HEK293 (cell line): Measurements from ENCODE around the gene SCYL1.
A peak's percentile ranks its signal among the peaks of the same experiment; 100 is the strongest.

Source experiments
- CTCF ChIP-seq: fragments of 450-650 bp; formaldehyde crosslinking; IDR thresholded peaks from 2 replicates; pipeline ENCODE4 v1.5.1; 2016; ENCODE audit warnings: missing biosample characterization, missing genetic modification characterization
- REST ChIP-seq: fragments of 450-650 bp; formaldehyde crosslinking; IDR thresholded peaks from 2 replicates; pipeline ENCODE4 v1.5.1; 2016; ENCODE audit warnings: missing biosample characterization, missing genetic modification characterization
- SP2 ChIP-seq: fragments of 450-650 bp; formaldehyde crosslinking; IDR thresholded peaks from 2 replicates; pipeline ENCODE4 v1.5.1; 2016; ENCODE audit warnings: missing biosample characterization, missing genetic modification characterization
- ZNF121 ChIP-seq: fragments of 450-650 bp; formaldehyde crosslinking; IDR thresholded peaks from 2 replicates; pipeline ENCODE4 v1.5.1; 2016; ENCODE audit warnings: missing biosample characterization, missing genetic modification characterization
- ZNF221 ChIP-seq: fragments of 450-650 bp; formaldehyde crosslinking; IDR thresholded peaks from 2 replicates; pipeline ENCODE4 v1.5.1; 2017; ENCODE audit warnings: missing biosample characterization, missing genetic modification characterization, borderline replicate concordance
- ZNF239 ChIP-seq: fragments of 450-650 bp; formaldehyde crosslinking; IDR thresholded peaks from 2 replicates; pipeline ENCODE4 v1.5.1; 2016; ENCODE audit warnings: missing biosample characterization, missing genetic modification characterization
- ZNF274 ChIP-seq, 2 experiments: fragments of 200-500 bp in 1 of 2; fragments of 450-650 bp in 1 of 2; sonication (Bioruptor generic) in 1 of 2; formaldehyde crosslinking in 1 of 2; IDR thresholded peaks; 2 replicates each; pipeline versions ENCODE4 v1.5.1 to v1.6.1; 2014 to 2016; ENCODE audit warnings: borderline replicate concordance in 1 of 2, inconsistent platforms in 1 of 2, low read length in 1 of 2, missing biosample characterization in 1 of 2, missing genetic modification characterization in 1 of 2
- ZNF510 ChIP-seq: fragments of 450-650 bp; formaldehyde crosslinking; IDR thresholded peaks from 2 replicates; pipeline ENCODE4 v1.5.1; 2018; ENCODE audit warnings: mild to moderate bottlenecking, missing genetic modification characterization, missing biosample characterization; ENCODE audit not compliant: insufficient replicate concordance
- ZNF629 ChIP-seq: fragments of 450-650 bp; formaldehyde crosslinking; IDR thresholded peaks from 2 replicates; pipeline ENCODE4 v1.5.1; 2017; ENCODE audit warnings: missing biosample characterization, missing genetic modification characterization
- ZNF704 ChIP-seq: fragments of 450-650 bp; formaldehyde crosslinking; IDR thresholded peaks from 2 replicates; pipeline ENCODE4 v1.5.1; 2016; ENCODE audit warnings: missing biosample characterization, missing genetic modification characterization
- ZNF707 ChIP-seq: fragments of 450-650 bp; formaldehyde crosslinking; IDR thresholded peaks from 2 replicates; pipeline ENCODE4 v1.5.1; 2016; ENCODE audit warnings: missing biosample characterization, missing genetic modification characterization

GRCh38 chr11:65586676-65587075, 61.8 kb downstream of the SCYL1 start:
- TF ChIP-seq SP2 (tag by site-specific recombination), result peak; percentile 34
- no peak for TF ChIP-seq CTCF
- TF ChIP-seq REST (tag by site-specific recombination), result no peak
- TF ChIP-seq ZNF121 (tag by site-specific recombination), result no peak
- TF ChIP-seq ZNF274 (IDR thresholded peaks at IDR 0.05; ENCODE audit: low read length), result no peak
- no peak for TF ChIP-seq ZNF274 (tag by site-specific recombination; IDR thresholded peaks at IDR 0.05; ENCODE audit: borderline replicate concordance)
- TF ChIP-seq ZNF704 (tag by site-specific recombination), result no peak
- no peak for TF ChIP-seq ZNF707 (tag by site-specific recombination)
- TF ChIP-seq ZNF239 (tag by site-specific recombination), result no peak
- no peak for TF ChIP-seq ZNF629 (tag by site-specific recombination)
- no peak for TF ChIP-seq ZNF221 (tag by site-specific recombination)
- no peak for TF ChIP-seq ZNF510 (tag by site-specific recombination)
